ENCODE data around the gene AHI1.

DNA sequence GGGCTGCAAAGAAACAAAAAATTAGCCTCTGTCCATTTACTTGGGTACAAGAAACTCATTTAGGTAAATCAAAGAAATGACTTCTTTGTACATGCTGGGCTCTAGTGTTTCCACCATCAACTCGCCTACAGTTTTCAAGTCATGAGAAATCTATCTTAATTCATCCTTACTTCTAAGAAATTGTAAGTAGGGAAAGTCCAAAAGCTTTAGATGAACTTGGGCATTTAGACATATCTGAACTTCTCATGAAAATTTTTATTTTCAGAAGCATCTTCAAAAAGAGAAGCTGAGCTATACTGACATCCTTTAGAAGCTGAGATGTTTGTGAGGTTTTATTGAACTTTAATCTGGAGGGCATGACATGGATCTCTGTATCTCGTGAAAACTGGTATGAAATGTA is 199.1 kb downstream of the AHI1 start:
- TF ChIP-seq HMGXB4 (CRISPR knock-in tag; IDR thresholded peaks at IDR 0.05; ENCODE audit: borderline replicate concordance in 1 of 2, low read depth in 1 of 2) (no peak), CTCF (CRISPR knock-in tag; IDR thresholded peaks at IDR 0.05) (no peak), ZNF143 (CRISPR knock-in tag; IDR thresholded peaks at IDR 0.05) (no peak), MBNL3 (CRISPR knock-in tag; conservative IDR thresholded peaks at IDR 0.05) (no peak), ZNF460 (CRISPR knock-in tag; IDR thresholded peaks at IDR 0.05; ENCODE audit: borderline replicate concordance) (no peak), KLF9 (CRISPR knock-in tag; IDR thresholded peaks at IDR 0.05; ENCODE audit: low read depth) (no peak), HDAC2 (CRISPR knock-in tag; IDR thresholded peaks at IDR 0.05) (no peak), ESRRA (CRISPR knock-in tag; IDR thresholded peaks at IDR 0.05; ENCODE audit: low read depth) (no peak), NBN (conservative IDR thresholded peaks at IDR 0.05) (no peak), ZNF598 (CRISPR knock-in tag; IDR thresholded peaks at IDR 0.05; ENCODE audit: borderline replicate concordance) (no peak)
- TF ChIP-seq, protein P1, sequence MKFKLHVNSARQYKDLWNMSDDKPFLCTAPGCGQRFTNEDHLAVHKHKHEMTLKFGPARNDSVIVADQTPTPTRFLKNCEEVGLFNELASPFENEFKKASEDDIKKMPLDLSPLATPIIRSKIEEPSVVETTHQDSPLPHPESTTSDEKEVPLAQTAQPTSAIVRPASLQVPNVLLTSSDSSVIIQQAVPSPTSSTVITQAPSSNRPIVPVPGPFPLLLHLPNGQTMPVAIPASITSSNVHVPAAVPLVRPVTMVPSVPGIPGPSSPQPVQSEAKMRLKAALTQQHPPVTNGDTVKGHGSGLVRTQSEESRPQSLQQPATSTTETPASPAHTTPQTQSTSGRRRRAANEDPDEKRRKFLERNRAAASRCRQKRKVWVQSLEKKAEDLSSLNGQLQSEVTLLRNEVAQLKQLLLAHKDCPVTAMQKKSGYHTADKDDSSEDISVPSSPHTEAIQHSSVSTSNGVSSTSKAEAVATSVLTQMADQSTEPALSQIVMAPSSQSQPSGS (CRISPR knock-in tag; IDR thresholded peaks at IDR 0.05): no peak
- TF ChIP-seq, protein P2, sequence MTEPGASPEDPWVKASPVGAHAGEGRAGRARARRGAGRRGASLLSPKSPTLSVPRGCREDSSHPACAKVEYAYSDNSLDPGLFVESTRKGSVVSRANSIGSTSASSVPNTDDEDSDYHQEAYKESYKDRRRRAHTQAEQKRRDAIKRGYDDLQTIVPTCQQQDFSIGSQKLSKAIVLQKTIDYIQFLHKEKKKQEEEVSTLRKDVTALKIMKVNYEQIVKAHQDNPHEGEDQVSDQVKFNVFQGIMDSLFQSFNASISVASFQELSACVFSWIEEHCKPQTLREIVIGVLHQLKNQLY (CRISPR knock-in tag; IDR thresholded peaks at IDR 0.05): no peak
- TF ChIP-seq, protein P3, sequence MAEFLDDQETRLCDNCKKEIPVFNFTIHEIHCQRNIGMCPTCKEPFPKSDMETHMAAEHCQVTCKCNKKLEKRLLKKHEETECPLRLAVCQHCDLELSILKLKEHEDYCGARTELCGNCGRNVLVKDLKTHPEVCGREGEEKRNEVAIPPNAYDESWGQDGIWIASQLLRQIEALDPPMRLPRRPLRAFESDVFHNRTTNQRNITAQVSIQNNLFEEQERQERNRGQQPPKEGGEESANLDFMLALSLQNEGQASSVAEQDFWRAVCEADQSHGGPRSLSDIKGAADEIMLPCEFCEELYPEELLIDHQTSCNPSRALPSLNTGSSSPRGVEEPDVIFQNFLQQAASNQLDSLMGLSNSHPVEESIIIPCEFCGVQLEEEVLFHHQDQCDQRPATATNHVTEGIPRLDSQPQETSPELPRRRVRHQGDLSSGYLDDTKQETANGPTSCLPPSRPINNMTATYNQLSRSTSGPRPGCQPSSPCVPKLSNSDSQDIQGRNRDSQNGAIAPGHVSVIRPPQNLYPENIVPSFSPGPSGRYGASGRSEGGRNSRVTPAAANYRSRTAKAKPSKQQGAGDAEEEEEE (CRISPR knock-in tag; IDR thresholded peaks at IDR 0.05; ENCODE audit: borderline replicate concordance): no peak
